ENCODE data around the gene SMIM28. TPM values are rescaled to one million over a fixed set of nuclear protein-coding genes. Genes with fewer than 3 reads are reported as not detected.
A peak's percentile ranks its signal among the peaks of the same experiment; 100 is the strongest.
"Not testable (repeated sequence)": the region's sequence is repeated elsewhere in the genome, so short reads cannot be mapped to it uniquely, and the experiment has no call there.

SMIM28 gene
- total and polyA plus RNA-seq, 2 experiments from 2014 or later: not detected

DNA sequence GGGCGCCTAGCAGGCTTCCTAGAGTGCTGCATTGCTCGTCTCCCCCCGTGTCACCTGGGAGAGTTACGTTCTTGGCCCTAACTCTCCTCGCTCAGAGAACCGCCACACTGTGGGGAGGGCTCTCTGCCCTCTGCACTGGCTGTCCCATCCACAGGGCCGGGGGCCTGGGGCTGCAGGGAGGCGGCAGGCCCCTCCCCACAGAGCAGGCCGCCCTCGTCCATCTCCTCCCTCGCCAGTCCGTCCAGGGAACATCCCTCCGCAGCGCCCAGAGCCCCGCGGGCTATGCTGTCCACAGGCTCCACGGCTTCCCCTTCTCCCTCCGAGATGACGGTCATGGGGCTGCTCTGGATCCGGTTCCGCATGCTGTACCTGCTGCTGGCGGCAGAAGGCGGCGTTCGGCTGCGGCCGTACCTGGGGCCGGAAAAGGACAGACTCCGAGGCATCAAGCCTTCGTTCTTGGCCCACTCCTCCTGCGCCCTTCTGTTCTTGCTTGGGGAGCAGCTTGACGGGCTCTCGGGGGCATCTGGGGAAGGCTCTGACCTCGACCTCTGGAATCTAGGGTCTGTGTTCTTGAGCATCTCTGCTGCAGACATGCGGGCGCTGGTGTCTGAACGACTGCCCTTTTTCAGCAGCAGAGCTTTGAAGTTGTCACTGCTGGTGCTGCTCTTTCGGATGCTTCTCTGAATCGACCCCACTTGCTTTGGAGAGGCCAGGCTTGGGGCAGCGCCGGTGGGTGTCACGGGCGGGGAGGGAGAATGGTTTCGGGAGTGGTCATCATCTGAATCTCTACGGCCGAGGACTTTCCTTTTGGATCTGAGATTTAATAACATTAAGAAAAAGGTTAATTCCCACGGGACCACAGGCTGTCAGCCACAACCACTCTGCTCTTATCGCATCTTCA, 46.5 kb downstream of the SMIM28 start:
- H3K27me3 ChIP-seq: no peaks in the 10 kb centered on the region
- peaks cover 2% of the 10 kb centered on the region for H3K4me1 ChIP-seq (ENCODE audit: low read depth)
- H3K36me3 ChIP-seq: no peaks in the 10 kb centered on the region
- H3K4me3 ChIP-seq: no peak overlapping the region
- no peaks in the 10 kb centered on the region for H3K9me3 ChIP-seq (ENCODE audit: low read depth)
- no peak overlapping the region for H3K27ac ChIP-seq
- no peak for DNase-seq (ENCODE audit: low read depth in 1 of 2, low spot score in 1 of 2)
- no peak for TF ChIP-seq CTCF (IDR thresholded peaks at IDR 0.05; ENCODE audit: low read depth, low read length)

DNA sequence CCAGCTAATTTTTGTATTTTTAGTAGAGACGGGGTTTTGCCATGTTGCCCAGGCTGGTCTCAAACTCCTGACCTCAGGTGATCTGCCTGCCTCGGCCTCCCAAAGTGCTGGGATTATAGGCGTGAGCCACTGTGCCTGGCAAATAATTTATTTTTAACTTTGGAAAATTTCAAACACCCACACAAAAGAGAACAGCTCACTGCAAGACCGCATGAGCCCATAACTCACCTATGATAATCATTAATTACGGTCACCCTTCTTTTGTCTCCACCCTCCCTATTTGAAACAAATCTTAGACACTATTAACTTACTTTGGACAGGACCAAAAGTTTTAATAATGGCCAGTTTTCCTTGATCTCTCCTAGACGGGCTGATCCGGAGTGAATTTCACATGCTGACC, 47.6 kb downstream of the SMIM28 start:
- not testable (repeated sequence) for DNase-seq (ENCODE audit: low read depth in 1 of 2, low spot score in 1 of 2)
- H3K4me1 ChIP-seq (ENCODE audit: low read depth): peaks cover 12% of the 10 kb centered on the region

GRCh38 chr6:138426500-138427123, 48.9 kb downstream of the SMIM28 start:
- H3K27ac ChIP-seq: no peak overlapping the region
- H3K4me3 ChIP-seq: no peak overlapping the region
- no peaks in the 10 kb centered on the region for H3K36me3 ChIP-seq
- no peak for DNase-seq (ENCODE audit: low read depth in 1 of 2, low spot score in 1 of 2)
- no peak for TF ChIP-seq CTCF (IDR thresholded peaks at IDR 0.05; ENCODE audit: low read depth, low read length)
- H3K27me3 ChIP-seq: no peaks in the 10 kb centered on the region
- H3K9me3 ChIP-seq (ENCODE audit: low read depth): no peaks in the 10 kb centered on the region
- H3K4me1 ChIP-seq (ENCODE audit: low read depth): peaks cover 21% of the 10 kb centered on the region

More for the DNA sequence above, 47.6 kb downstream of the SMIM28 start:
- H3K27ac ChIP-seq; H3K36me3 ChIP-seq; H3K4me3 ChIP-seq; H3K9me3 ChIP-seq (ENCODE audit: low read depth); H3K27me3 ChIP-seq: not testable (repeated sequence)

DNA sequence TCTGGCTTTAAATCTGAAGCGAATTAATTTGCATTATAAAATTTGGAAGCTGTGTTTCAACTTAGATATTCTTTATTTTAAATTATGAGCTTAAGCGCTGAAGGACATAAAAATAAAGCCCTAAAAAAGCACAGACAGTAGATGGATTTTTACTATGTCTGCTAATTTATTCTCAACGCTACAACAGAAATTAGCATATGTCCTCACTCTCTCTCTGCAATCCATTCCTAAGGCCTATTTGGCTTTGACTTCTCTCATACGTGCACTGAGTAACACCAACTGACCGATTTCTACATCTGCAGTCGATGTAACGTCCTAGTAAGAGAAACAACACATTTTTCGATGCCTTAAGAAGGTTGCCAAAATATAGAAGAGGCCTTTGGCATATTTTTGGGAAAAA, 50.0 kb downstream of the SMIM28 start:
- DNase-seq (ENCODE audit: low read depth in 1 of 2, low spot score in 1 of 2): no peak
- peaks cover 21% of the 10 kb centered on the region for H3K4me1 ChIP-seq (ENCODE audit: low read depth)
- H3K36me3 ChIP-seq: no peaks in the 10 kb centered on the region
- H3K4me3 ChIP-seq: no peak overlapping the region
- no peak for TF ChIP-seq CTCF (IDR thresholded peaks at IDR 0.05; ENCODE audit: low read depth, low read length)
- H3K9me3 ChIP-seq (ENCODE audit: low read depth): no peaks in the 10 kb centered on the region
- no peaks in the 10 kb centered on the region for H3K27me3 ChIP-seq
- no peak overlapping the region for H3K27ac ChIP-seq

DNA sequence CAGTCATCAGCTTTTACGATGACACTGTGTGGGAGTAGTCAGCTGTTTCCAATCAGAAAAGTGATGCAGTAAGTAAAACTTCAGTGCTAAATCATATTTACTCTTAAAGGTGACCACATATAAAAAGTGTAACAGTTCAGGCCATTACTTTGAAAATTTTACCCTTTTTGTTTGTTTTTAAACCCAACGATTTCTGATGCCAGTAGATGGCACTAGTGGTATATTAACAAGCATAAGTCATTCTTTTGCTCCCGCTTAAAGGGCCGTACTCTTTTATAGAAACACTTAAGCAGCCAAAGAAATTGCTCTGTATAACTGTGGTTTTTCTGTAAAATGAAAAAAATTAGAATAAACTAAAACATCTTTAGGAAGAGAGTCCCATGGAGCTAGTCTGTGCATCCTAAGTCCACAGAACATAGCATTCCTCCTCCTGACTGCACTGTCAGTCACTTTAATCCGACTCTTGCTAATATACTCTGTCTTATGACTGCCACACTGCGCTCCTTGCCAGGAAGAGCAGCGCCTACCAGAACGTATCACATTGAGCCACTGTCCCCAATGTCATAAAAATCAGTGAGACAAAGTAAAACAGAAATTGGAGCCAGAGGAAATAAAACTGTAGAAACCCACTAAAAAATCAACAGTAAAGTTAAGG, 51.4 kb downstream of the SMIM28 start:
- no peak overlapping the region for H3K4me3 ChIP-seq
- no peaks in the 10 kb centered on the region for H3K27me3 ChIP-seq
- H3K27ac ChIP-seq: no peak overlapping the region
- H3K4me1 ChIP-seq (ENCODE audit: low read depth): peaks cover 21% of the 10 kb centered on the region
- peak; percentile 65 for TF ChIP-seq CTCF (IDR thresholded peaks at IDR 0.05; ENCODE audit: low read depth, low read length)
- no peaks in the 10 kb centered on the region for H3K9me3 ChIP-seq (ENCODE audit: low read depth)
- peak; percentile 60 to 78 for DNase-seq (ENCODE audit: low read depth in 1 of 2, low spot score in 1 of 2)
- H3K36me3 ChIP-seq: no peaks in the 10 kb centered on the region
